SK-N-SH (cell line): Measurements from ENCODE around the gene SUGT1.

Experiments
- FOXJ3 ChIP-seq: sonication (generic); formaldehyde crosslinking; IDR thresholded peaks from 2 replicates; pipeline ENCODE4 v1.5.1; 2020; ENCODE audit warnings: mild to moderate bottlenecking, missing genetic modification reagents
- GABPA ChIP-seq: IDR thresholded peaks from 2 replicates; pipeline ENCODE4 v1.4.0; 2012; ENCODE audit warnings: low read depth, mild to moderate bottlenecking
- JUND ChIP-seq: IDR thresholded peaks from 2 replicates; pipeline ENCODE4 v1.4.0; 2012
- NFIC ChIP-seq: IDR thresholded peaks from 2 replicates; pipeline ENCODE4 v1.4.0; 2012; ENCODE audit warnings: borderline replicate concordance
- NRF1 ChIP-seq: IDR thresholded peaks from 2 replicates; pipeline ENCODE4 v1.6.1; 2012; ENCODE audit warnings: low read depth, mild to moderate bottlenecking, low read length
- POLR2AphosphoS5 ChIP-seq: IDR thresholded peaks from 2 replicates; pipeline ENCODE4 v1.6.1; 2012; ENCODE audit warnings: low read depth, low read length
- TF ChIP-seq, protein P1 (sequence below): fragments of 200-600 bp; sonication (generic); IDR thresholded peaks from 2 replicates; pipeline ENCODE4 v1.6.1; 2017; ENCODE audit warnings: antibody characterized with exemption, mild to moderate bottlenecking, moderate library complexity

DNA sequence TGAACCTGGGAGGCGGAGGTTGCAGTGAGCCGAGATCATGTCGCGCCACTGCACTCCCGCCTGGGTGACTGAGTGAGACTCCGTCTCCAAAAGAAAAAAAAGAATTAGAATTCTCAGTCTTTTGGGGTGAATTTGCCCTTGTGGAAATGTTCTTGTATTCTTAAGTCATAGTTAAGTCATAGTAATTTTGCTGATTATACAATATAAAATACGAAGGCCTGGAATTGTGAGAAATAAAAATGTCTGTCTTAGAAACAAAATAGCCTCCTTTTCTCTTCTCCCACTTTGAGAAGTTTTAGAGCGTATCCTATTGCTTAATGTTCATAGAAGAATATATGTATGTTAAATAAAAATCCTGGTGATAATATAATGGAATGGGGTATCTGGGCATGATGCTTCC lies 18.1 kb downstream of the SUGT1 start:
- TF ChIP-seq, protein P1, sequence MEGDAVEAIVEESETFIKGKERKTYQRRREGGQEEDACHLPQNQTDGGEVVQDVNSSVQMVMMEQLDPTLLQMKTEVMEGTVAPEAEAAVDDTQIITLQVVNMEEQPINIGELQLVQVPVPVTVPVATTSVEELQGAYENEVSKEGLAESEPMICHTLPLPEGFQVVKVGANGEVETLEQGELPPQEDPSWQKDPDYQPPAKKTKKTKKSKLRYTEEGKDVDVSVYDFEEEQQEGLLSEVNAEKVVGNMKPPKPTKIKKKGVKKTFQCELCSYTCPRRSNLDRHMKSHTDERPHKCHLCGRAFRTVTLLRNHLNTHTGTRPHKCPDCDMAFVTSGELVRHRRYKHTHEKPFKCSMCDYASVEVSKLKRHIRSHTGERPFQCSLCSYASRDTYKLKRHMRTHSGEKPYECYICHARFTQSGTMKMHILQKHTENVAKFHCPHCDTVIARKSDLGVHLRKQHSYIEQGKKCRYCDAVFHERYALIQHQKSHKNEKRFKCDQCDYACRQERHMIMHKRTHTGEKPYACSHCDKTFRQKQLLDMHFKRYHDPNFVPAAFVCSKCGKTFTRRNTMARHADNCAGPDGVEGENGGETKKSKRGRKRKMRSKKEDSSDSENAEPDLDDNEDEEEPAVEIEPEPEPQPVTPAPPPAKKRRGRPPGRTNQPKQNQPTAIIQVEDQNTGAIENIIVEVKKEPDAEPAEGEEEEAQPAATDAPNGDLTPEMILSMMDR, result no peak
- TF ChIP-seq JUND (no peak), POLR2AphosphoS5 (no peak), NFIC (no peak), FOXJ3 (CRISPR knock-in tag) (no peak), GABPA (no peak), NRF1 (no peak)
